Aorta (tissue), 5 donors: ENCODE results near the gene PSME2. TPM values are rescaled to one million over a fixed set of nuclear protein-coding genes. Genes with fewer than 3 reads are reported as not detected.

Source experiments
- ATAC-seq: fragments of 200-7000 bp; cut with Tn5 transposase; one replicate; pipeline ENCODE4 v1.9.1; 2022; ENCODE audit warnings: moderate library complexity; ENCODE audit not compliant: low FRiP score
- DNase-seq, 2 donors: peaks; one replicate each; pipeline ENCODE4 v3.0.0-alpha.2; 2020
- H3K27ac ChIP-seq, 2 donors: one replicate each; pipeline ENCODE4 v1.5.1; 2013; ENCODE audit warnings: low read length in 2 of 2, mild to moderate bottlenecking in 2 of 2, moderate library complexity in 2 of 2, control low read depth in 1 of 2, inconsistent platforms in 1 of 2, low read depth in 1 of 2
- H3K27me3 ChIP-seq, 2 donors: one replicate each; pipeline ENCODE4 v1.6.1; 2013; ENCODE audit warnings: control low read depth in 1 of 2, low read length in 1 of 2, mild to moderate bottlenecking in 1 of 2, moderate library complexity in 1 of 2; ENCODE audit not compliant: insufficient read depth in 2 of 2, control insufficient read depth in 1 of 2
- H3K36me3 ChIP-seq, 2 donors: one replicate each; pipeline ENCODE4 v1.6.1; 2013; ENCODE audit warnings: control low read depth in 1 of 2, low read length in 1 of 2, mild to moderate bottlenecking in 1 of 2; ENCODE audit not compliant: insufficient read depth in 2 of 2, control insufficient read depth in 1 of 2
- H3K4me1 ChIP-seq, 2 donors: one replicate each; pipeline ENCODE4 v1.6.1; 2013; ENCODE audit warnings: low read length in 2 of 2, control low read depth in 1 of 2, mild to moderate bottlenecking in 1 of 2, moderate library complexity in 1 of 2; ENCODE audit not compliant: insufficient read depth in 2 of 2, control insufficient read depth in 1 of 2
- H3K4me3 ChIP-seq, 2 donors: one replicate each; pipeline ENCODE4 v1.5.1; 2013; ENCODE audit warnings: low read length in 2 of 2, control low read depth in 1 of 2, mild to moderate bottlenecking in 1 of 2
- H3K9me3 ChIP-seq: one replicate; pipeline ENCODE4 v1.6.1; 2013; ENCODE audit warnings: mild to moderate bottlenecking, low read length; ENCODE audit not compliant: control insufficient read depth
- WGBS, 2 donors: extraction: QIAGEN DNeasy Blood & Tissue Kit; methylation state at CpG; one replicate each; pipeline ENCODE4 v1.1.7; 2013; 5-methylcytosine and 5-hydroxymethylcytosine counted together
- intact Hi-C, 2 donors: fragments of 100-400 bp; cut with DNase I; formaldehyde crosslinking; loops; one replicate each; pipeline versions ENCODE4 v1.14.2 to v1.15.0; 2022
- polyA plus RNA-seq, 2 donors: library from polyadenylated mRNA; stranded (reverse); fragments of 200-250 nt; gene quantifications; one replicate each; pipeline ENCODE4 v1.2.3, GENCODE V29; 2013
- total RNA-seq, 2 donors: library from RNA; stranded (reverse); fragmentation: NEBNext Ultra II Directional; extraction: Animal tissue kit (Norgen Biotek cat#: 25700); gene quantifications; one replicate each; pipeline ENCODE4 v1.2.1, GENCODE V29; 2021
- donor health status: healthy with polysubstance abuse.
- donor health status: Bipolar disorder and iron deficiency.
- donor health status: DM: no; HTN: no; CAD: no.
- donor health status: DM: no; HTN: no; CAD: no.
- donor health status: DM: yes; HTN: yes; CAD: no.

Gene PSME2
- total and polyA plus RNA-seq, 4 donors: 86.1 to 261 (median 118) TPM

- Histone ChIP-seq H3K4me3 (peak within 1 kb of the TSS; percentile 44 to 61), H3K9me3 (no peaks in the 10 kb centered on the region), H3K27ac (peak within 1 kb of the TSS in 1 of 2 donors; percentile 33), H3K4me1 (no peaks in the 10 kb centered on the region), H3K27me3 (no peaks in the 10 kb centered on the region), H3K36me3 (peaks cover 0 to 2% of the 10 kb centered on the region in 2 donors)
- intact Hi-C loops: loop anchor here in 1 of 2 donors (2.0 kb wide), 1 partner anchor 28 kb away; the partner anchor contains the start of gene IRF9
- 0 to 1% methylated on average over 62 to 65 of the region's 65 CpGs for WGBS, 2 donors
- DNase-seq: peak; percentile 97
- ATAC-seq: peak; percentile 97
Observed at GRCh38 chr14:24188251-24189058, 42.0 kb upstream of the PSME2 start, which contains the start of gene IPO4. Gene IPO4, minus strand, starts transcription at chr14:24188816. Its CDS starts 29 bp downstream, at chr14:24188787.

GRCh38 chr14:24187539-24187915, 41.1 kb upstream of the PSME2 start:
- no peaks in the 10 kb centered on the region for H3K27me3 ChIP-seq
- no peak overlapping the region for H3K4me3 ChIP-seq
- ATAC-seq (no peak), DNase-seq (peak in 1 of 2 donors; percentile 43)
- WGBS, 2 donors: 84 to 88% methylated on average over 2 of the region's 2 CpGs
- no peaks in the 10 kb centered on the region for H3K4me1 ChIP-seq
- intact Hi-C loops: no loop called here
- H3K27ac ChIP-seq: no peak overlapping the region
- no peaks in the 10 kb centered on the region for H3K9me3 ChIP-seq
- H3K36me3 ChIP-seq: no peaks in the 10 kb centered on the region

GRCh38 chr14:24186831-24187538, 40.6 kb upstream of the PSME2 start:
- WGBS, 2 donors: 91 to 94% methylated on average over 10 of the region's 10 CpGs
- peak in 1 of 2 donors; percentile 51 for DNase-seq
- no peak overlapping the region for H3K27ac ChIP-seq
- no peak overlapping the region for H3K4me3 ChIP-seq
- no peaks in the 10 kb centered on the region for H3K36me3 ChIP-seq
- no peaks in the 10 kb centered on the region for H3K4me1 ChIP-seq
- ATAC-seq: no peak
- H3K9me3 ChIP-seq: no peaks in the 10 kb centered on the region
- no peaks in the 10 kb centered on the region for H3K27me3 ChIP-seq
- intact Hi-C loops: no loop called here

GRCh38 chr14:24185741-24186140, 39.3 kb upstream of the PSME2 start:
- intact Hi-C loops: no loop called here
- Histone ChIP-seq H3K27me3 (no peaks in the 10 kb centered on the region), H3K36me3 (no peaks in the 10 kb centered on the region), H3K4me3 (no peak overlapping the region), H3K4me1 (no peaks in the 10 kb centered on the region), H3K27ac (no peak overlapping the region), H3K9me3 (no peaks in the 10 kb centered on the region)
- peak in 1 of 2 donors; percentile 63 for DNase-seq
- no peak for ATAC-seq
- 90 to 94% methylated on average over 11 of the region's 11 CpGs for WGBS, 2 donors

- H3K4me3 ChIP-seq: no peak overlapping the region
- no peaks in the 10 kb centered on the region for H3K36me3 ChIP-seq
- DNase-seq: no peak
- H3K9me3 ChIP-seq: no peaks in the 10 kb centered on the region
- H3K27ac ChIP-seq: no peak overlapping the region
- intact Hi-C loops: no loop called here
- H3K27me3 ChIP-seq: no peaks in the 10 kb centered on the region
- WGBS, 2 donors: 95 to 96% methylated on average over 7 of the region's 7 CpGs
- H3K4me1 ChIP-seq: no peaks in the 10 kb centered on the region
- no peak for ATAC-seq
Observed at GRCh38 chr14:24185026-24185425, 38.6 kb upstream of the PSME2 start.

GRCh38 chr14:24184104-24184970, 37.9 kb upstream of the PSME2 start:
- ATAC-seq: no peak
- WGBS, 2 donors: 88 to 91% methylated on average over 17 to 19 of the region's 19 CpGs
- Histone ChIP-seq H3K27ac (no peak overlapping the region), H3K4me3 (no peak overlapping the region), H3K4me1 (no peaks in the 10 kb centered on the region), H3K27me3 (no peaks in the 10 kb centered on the region), H3K36me3 (no peaks in the 10 kb centered on the region), H3K9me3 (no peaks in the 10 kb centered on the region)
- intact Hi-C loops: no loop called here
- peak in 1 of 2 donors; percentile 69 for DNase-seq

- ATAC-seq: no peak
- intact Hi-C loops: no loop called here
- Histone ChIP-seq H3K36me3 (no peaks in the 10 kb centered on the region), H3K27ac (no peak overlapping the region), H3K4me3 (no peak overlapping the region), H3K9me3 (no peaks in the 10 kb centered on the region), H3K4me1 (no peaks in the 10 kb centered on the region), H3K27me3 (no peaks in the 10 kb centered on the region)
- 91 to 93% methylated on average over 15 of the region's 15 CpGs for WGBS, 2 donors
- peak in 1 of 2 donors; percentile 71 for DNase-seq
Observed at GRCh38 chr14:24183014-24183481, 36.6 kb upstream of the PSME2 start.

GRCh38 chr14:24182110-24182882, 35.9 kb upstream of the PSME2 start:
- H3K36me3 ChIP-seq: no peaks in the 10 kb centered on the region
- intact Hi-C loops: no loop called here
- WGBS, 2 donors: 85 to 90% methylated on average over 14 of the region's 14 CpGs
- H3K27me3 ChIP-seq: no peaks in the 10 kb centered on the region
- no peak overlapping the region for H3K4me3 ChIP-seq
- H3K4me1 ChIP-seq: no peaks in the 10 kb centered on the region
- DNase-seq (no peak), ATAC-seq (no peak)
- no peaks in the 10 kb centered on the region for H3K9me3 ChIP-seq
- H3K27ac ChIP-seq: no peak overlapping the region
